HFFc6 (cell line): ENCODE measurements around the gene SPEN. TPM values are rescaled to one million over a fixed set of nuclear protein-coding genes. Genes with fewer than 3 reads are reported as not detected.

Experiments
- DNase-seq: peaks from one replicate; pipeline ENCODE4 v3.0.0-alpha.2; 2018
- H3K27ac Mint-ChIP-seq: 2 replicates; pipeline ENCODE4 v1.8.0; 2020; ENCODE audit warnings: mild to moderate bottlenecking, mixed read lengths
- H3K27me3 Mint-ChIP-seq: 2 replicates; pipeline ENCODE4 v1.8.0; 2021; ENCODE audit warnings: mild to moderate bottlenecking, moderate library complexity, mixed read lengths; ENCODE audit not compliant: insufficient read depth
- H3K36me3 Mint-ChIP-seq: 2 replicates; pipeline ENCODE4 v1.8.0; 2021; ENCODE audit warnings: low read depth, mixed read lengths
- H3K4me1 Mint-ChIP-seq: 2 replicates; pipeline ENCODE4 v1.8.0; 2020; ENCODE audit warnings: low read depth, mixed read lengths
- H3K4me3 Mint-ChIP-seq: 2 replicates; pipeline ENCODE4 v1.8.0; 2020; ENCODE audit warnings: mild to moderate bottlenecking, moderate library complexity, mixed read lengths
- H3K9me3 Mint-ChIP-seq: 2 replicates; pipeline ENCODE4 v1.8.0; 2020; ENCODE audit warnings: mild to moderate bottlenecking, mixed read lengths
- CTCF ChIP-seq: fragments of 200-600 bp; sonication (generic); IDR thresholded peaks from 2 replicates; pipeline ENCODE4 v1.5.0; 2021; ENCODE audit warnings: antibody characterized with exemption, mild to moderate bottlenecking
- total RNA-seq, 6 experiments: library from RNA; stranded (reverse); fragmentation: NEBNext Ultra II Directional; extraction: Animal tissue kit (Norgen Biotek cat#: 25700); gene quantifications; 2 replicates in 1 of 6; 3 replicates in 5 of 6; pipeline ENCODE4 v1.2.3, GENCODE V29; 2021

SPEN gene
- total RNA-seq, 6 experiments from 2014 or later: 25.7 to 30.2 (median 27.6) TPM

- Mint-ChIP-seq H3K9me3 (no peaks in the 10 kb centered on the region), H3K27me3 (peaks cover 14% of the 10 kb centered on the region), H3K27ac (no peak overlapping the region), H3K4me1 (peaks cover 31% of the 10 kb centered on the region), H3K36me3 (peaks cover 28% of the 10 kb centered on the region), H3K4me3 (no peak overlapping the region)
- no peak for TF ChIP-seq CTCF
- DNase-seq: no peak
These were observed 94.6 kb downstream of the SPEN start for GRCh38 chr1:15941899-15942660.

- Mint-ChIP-seq H3K4me1 (peaks cover 25% of the 10 kb centered on the region), H3K36me3 (peaks cover 29% of the 10 kb centered on the region), H3K27ac (no peak overlapping the region), H3K9me3 (no peaks in the 10 kb centered on the region), H3K27me3 (peaks cover 8% of the 10 kb centered on the region), H3K4me3 (no peak overlapping the region)
- DNase-seq: no peak
- TF ChIP-seq CTCF: no peak
These were observed 95.3 kb downstream of the SPEN start for GRCh38 chr1:15942661-15943327.

DNA sequence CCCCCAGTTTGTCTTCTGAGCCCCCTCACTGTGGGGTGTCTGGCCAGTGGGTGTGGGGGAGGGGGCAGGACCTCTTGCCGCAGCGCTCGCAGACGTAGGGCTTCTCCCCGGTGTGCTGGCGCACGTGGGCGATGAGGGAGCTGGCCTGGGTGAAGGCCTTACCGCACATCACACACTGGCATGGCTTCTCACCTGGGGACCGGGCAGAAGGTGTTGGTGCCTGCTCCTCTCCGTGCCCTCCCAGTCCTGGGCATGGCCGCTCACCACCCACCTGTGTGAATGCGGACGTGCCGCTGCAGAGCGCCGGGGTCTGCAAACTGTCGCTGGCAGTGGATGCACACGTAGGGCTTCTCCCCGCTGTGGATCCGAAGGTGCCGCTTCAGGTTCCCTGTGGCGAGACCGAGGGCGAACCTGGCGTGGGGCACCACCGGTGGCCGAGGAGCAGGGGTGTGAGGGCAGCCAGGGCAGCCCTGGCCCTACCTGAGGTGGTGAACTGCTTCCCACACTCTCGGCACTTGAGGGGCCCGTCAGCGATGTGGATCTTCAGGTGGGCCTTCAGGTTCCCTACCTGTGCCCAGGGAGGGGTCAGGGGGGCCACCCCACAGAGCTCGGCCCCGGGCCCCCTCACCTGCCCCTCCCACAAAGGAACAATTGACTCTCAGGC is 96.0 kb downstream of the SPEN start:
- no peak for TF ChIP-seq CTCF
- H3K4me1 Mint-ChIP-seq: peaks cover 30% of the 10 kb centered on the region
- H3K9me3 Mint-ChIP-seq: no peaks in the 10 kb centered on the region
- H3K27me3 Mint-ChIP-seq: peaks cover 7% of the 10 kb centered on the region
- no peak overlapping the region for H3K27ac Mint-ChIP-seq
- H3K4me3 Mint-ChIP-seq: no peak overlapping the region
- peaks cover 32% of the 10 kb centered on the region; the same call in 1 of the 2 replicates for H3K36me3 Mint-ChIP-seq
- DNase-seq: no peak

DNA sequence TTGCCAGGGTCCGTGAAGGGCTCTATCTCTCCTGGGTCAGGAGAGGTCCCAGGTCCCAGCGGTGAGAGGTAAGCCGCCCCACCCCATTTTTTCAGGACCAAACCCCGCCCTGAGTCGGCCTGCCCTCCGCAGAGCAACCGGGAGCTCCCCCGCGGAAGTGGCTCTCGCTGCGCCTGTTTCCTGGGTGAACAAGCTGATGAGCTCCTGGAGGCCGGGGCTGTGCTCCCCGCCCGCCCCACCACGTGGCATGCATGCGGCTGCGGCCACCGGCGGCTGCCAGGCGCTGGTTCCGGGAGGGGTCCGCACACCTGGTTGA is 96.4 kb downstream of the SPEN start:
- no peak for DNase-seq
- no peak overlapping the region for H3K4me3 Mint-ChIP-seq
- no peaks in the 10 kb centered on the region for H3K9me3 Mint-ChIP-seq
- peaks cover 4% of the 10 kb centered on the region for H3K27me3 Mint-ChIP-seq
- TF ChIP-seq CTCF: no peak
- no peak overlapping the region for H3K27ac Mint-ChIP-seq
- H3K36me3 Mint-ChIP-seq: peaks cover 37% of the 10 kb centered on the region; the same call in 1 of the 2 replicates
- H3K4me1 Mint-ChIP-seq: peaks cover 30% of the 10 kb centered on the region

DNA sequence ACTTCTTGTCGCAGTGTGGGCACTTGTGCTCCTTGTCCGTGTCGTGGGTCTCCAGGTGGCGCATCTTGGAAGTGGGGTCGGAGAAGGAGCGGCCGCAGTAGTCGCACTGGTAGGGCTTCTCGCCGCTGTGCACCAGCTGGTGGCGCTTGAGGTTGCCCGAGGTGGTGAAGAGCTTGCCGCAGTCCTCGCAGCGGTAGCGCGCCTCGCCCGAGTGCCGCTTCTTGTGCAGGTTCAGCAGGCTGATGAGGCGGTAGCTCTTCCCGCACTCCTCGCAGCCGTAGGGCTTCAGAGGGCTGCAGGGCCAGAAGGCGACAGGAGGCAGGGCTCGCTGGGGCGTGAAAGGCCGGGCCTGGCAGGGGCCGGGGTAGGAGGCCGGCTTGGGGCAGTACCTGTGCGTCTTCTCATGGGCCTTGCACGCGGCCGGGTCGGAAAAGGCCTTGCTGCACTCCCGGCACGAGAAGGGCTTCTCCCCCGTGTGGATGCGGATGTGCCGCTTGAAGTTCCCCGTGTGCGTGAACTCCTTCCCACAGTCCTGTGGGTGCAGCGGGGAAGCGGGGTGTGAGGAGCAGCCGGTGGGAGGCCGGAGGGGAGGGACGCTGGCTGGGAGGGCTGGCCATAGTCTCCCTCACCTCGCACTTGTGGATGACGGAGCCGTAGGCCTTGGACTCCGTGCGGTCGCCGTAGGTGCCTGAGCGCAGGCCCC is 97.0 kb downstream of the SPEN start:
- Mint-ChIP-seq H3K4me1 (peaks cover 30% of the 10 kb centered on the region), H3K27me3 (peaks cover 4% of the 10 kb centered on the region), H3K36me3 (peaks cover 35% of the 10 kb centered on the region; the same call in 1 of the 2 replicates), H3K9me3 (no peaks in the 10 kb centered on the region), H3K4me3 (no peak overlapping the region), H3K27ac (no peak overlapping the region)
- no peak for DNase-seq
- no peak for TF ChIP-seq CTCF
